GM18870 (cell line): ENCODE data around the gene TRIM65.
"Not testable (repeated sequence)": the region's sequence is repeated elsewhere in the genome, so short reads cannot be mapped to it uniquely, and the experiment has no call there.

Experiments
- ATAC-seq: cut with Tn5 transposase; IDR thresholded peaks from one replicate; pipeline ENCODE4 v1.9.1; 2021; ENCODE audit warnings: moderate library complexity; ENCODE audit not compliant: unreplicated experiment

Gene TRIM65

DNA sequence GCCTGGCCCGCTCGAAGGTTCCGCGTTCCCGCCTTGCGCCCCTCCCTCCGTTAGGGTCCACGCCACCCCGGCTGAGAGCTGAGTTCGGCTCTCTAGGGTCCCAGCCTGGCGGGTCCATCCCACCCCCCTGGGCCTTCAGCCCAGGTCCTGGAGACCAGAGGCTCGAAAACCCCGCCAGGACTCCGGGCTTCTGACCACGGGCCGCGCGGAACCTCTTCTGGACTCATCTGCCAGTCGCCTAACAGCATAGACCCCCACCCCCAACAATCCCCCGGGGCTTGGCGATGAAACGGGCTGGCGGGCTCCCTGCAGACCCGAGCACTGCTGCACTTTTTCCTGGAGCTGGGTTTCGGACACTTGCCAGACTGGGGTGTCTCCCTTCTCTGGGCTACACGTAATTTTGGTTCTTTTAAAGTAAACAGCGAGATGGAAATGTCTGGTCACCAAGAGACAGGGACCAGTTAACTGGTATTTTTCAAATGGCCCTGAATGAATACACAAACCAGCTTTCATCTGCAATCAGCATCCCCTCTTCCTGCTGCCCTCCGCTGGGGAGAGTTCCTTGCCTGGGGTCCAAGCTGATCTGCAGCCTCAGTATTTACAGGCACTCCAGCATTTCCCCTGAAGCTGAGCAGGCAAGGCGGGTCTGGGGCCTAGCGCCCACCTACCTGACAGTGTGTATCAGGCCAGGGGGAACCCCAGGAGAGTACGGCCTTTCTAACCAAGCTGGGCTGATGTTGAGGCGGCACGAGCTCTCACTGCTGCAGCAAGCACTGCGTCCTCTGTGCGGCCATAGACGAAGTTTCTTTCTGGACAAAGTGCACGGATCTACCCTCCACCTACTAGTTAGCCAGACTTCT is 639 bp upstream of the TRIM65 start:
- no peak for ATAC-seq

DNA sequence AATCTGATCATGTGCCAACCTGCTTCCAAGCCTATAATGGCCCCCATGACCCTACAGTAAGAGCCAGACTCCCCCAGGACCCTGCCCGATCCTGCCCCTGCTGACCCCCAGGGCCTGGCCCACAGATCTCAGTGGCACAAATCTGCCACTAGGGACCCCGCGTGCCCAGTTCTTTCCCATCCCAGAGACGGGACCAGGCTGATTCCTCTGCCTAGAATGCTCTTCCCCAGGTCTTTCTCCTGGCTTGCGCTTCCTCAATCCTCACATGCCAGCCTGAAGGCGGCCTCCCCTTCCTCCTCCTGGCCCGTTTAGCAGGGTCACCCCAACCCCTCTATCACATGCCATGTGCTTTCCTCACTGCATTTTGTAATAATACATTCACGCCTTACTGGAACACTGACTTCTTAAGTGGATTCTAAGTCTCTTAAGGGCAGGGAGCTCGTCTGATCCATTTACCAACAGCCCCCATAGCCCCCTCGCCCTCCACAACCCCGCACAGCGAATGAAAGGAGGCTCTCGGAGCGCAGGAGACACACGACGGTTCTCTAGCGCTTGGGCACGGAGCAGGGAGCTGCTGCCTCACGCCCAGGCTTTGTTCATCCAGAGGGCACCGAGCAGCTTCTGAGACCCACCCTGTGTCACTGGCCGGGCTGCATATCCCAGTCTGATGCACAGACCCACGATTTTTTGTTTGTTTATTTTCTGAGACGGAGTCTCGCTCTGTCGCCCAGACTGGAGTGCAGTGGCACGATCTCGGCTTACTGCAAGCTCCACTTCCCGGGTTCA is 1.2 kb downstream of the TRIM65 start:
- ATAC-seq, result no peak

DNA sequence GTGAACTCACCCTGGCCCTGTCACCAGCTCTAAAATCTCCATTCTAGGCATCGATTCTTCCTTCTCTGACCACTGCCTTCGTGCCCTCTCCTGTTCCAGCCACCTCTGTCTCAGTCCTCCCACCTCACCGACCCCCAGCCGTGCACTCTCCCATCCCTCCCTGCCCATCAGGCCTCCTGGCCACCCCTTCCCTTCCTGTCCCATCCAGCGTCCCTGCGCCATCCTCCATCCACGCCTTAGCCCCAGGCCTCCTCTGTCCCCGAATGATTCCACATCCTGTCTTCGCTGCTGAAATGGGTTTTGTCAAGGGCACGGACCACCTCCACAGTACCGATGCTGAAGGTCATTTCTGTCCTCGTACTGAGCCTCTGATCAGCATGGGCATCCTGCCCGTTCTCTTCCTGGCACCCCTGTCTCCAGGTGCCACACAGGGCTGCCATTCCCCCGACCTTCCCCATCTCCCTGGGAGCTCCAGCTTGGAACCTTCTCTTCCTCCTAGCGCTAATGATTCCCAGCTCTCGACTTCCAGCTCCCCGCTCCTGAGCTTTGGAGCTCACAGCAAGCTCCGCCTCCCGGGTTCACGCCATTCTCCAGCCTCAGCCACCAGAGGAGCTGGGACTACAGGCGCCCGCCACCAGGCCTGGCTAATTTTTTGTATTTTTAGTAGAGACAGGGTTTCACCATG is 2.6 kb downstream of the TRIM65 start:
- no peak for ATAC-seq

DNA sequence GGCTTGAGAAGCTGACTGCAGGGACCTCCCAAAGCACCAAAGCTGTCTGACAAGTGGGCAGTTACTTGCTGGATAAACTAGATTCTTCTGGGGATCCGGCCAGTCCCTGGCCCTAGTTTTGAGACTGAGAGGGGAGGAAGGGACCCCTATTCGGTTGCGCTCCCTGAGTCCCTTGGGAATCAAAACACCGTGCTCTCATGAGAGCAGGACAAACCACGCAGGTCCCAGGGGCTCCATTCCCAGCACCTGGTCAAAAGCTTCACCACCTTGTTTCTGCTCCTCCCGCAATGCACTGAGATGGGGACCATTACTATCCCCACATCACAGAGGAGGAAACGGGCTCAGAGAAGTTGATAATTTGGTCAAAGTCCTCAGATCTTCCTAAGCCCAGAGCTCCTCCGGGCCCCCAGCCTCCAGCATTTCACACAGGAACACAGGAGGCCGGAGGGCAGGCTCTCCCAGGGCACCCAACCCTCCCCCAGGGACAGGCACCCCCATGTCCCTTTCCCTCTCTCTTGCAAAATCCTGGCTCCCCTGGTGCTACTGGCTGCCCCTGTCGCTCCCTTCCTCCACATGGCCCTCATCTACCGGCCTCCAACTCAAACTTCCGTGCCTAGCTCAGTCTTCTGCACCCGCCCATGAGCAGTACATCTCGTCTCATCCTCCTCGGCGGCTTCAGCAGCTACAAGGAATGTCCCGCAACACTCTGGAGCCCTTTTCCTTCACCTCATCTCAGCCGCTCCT is 3.3 kb downstream of the TRIM65 start:
- ATAC-seq, result no peak

DNA sequence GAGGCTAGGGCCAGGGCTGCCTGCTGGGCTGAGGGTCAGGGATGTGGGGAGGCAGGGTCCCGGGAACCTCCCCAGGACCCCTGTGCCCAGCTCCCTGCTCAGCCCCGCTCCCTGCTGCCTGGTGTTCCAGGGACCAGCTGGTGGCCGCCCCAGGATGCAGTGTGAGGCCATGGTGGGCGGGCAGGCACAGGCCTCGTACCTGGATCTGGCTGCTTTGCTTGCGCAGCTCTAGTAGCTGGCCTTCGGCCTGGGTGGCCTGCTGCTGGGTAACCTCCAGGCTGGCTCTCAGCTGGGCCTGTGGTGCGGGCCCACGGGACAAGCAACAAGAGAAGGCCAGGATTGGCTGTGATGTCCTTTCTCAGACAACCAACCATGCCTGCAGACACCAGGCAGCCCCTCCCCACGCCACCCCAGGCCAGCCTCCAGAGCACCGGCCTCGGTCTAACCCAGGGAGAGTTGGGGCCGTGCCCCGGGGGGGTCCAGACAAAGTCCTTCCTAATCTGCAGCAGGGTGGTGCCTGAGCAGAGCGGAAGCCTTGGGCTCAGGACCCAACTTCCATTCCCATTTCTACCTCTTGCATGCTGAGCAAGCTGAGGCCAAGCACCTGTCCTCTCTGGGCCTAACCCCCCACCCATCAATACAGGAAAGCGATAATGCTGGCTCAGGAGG is 4.1 kb downstream of the TRIM65 start:
- no peak for ATAC-seq

DNA sequence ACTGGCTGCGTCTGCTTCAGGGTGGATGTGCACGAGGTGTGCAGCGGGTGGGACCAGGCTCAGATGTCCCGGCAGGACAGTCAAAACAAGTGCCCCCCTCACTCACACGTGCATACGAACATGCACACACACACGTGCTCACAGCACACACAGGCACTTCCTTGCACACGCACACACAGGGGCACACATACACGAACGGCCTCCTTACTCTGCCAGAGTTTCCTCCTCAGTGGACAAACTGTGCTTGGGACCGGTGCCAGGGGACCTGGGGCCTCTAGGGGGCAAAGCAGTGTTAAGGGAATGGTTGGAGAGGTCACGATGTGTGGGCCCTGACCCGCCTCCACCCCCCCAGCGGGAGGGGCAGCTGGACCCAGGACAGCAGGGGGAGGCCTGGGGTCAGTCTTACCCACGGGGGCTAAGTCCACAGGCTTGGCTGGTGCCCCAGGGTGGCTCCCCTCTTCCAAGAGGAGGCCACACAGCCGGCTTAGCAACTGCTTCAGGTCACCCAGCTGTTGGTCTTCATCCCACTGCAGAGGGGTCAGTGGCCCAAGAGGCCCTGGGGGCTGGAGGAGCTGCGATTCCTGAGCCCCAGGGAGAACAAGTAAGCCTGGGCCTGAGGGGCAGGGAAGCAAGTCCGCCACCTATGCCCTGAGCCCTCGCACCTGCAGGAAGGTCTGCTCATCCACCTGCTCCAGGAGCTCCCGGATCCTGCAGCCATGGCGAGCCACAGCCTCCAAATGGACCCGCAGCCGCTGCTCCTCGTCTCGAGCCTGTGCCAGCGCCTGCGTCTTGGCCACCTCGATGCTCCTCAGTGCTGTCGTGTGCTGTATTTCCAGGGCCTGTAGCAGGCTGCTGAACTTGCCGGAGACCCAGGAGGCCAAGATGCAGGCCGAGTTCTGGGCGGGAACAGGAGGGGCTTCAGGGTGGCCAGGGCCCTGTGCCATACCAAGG is 4.9 kb downstream of the TRIM65 start:
- no peak for ATAC-seq

DNA sequence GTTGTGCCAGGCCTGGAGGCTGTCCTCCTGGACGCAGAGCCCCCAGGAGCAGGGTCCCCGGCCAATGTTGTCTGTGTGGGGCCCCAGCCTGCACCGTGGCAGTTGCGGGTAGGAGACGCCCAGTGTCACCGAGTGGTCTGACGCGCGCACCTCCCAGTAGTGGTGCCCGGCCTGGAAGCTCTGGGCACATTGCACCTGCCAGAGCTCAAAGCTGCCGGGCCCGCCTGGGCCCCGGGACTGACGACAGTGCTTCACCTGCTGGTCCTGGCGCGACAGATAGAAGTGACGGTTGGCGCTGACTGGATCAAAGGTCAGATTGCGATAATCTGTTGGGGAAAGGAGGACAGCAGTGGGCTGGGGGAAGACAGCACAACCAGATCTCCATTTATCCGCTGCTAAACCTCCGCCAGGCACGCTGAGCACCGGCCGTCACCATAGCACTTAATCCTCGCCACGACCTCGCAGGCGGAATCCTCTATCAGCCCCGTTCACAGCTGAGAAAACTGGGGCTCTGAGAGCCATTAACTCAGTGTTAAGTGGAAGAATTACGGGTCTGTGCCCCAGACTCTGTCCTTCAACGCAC is 5.6 kb downstream of the TRIM65 start:
- no peak for ATAC-seq

DNA sequence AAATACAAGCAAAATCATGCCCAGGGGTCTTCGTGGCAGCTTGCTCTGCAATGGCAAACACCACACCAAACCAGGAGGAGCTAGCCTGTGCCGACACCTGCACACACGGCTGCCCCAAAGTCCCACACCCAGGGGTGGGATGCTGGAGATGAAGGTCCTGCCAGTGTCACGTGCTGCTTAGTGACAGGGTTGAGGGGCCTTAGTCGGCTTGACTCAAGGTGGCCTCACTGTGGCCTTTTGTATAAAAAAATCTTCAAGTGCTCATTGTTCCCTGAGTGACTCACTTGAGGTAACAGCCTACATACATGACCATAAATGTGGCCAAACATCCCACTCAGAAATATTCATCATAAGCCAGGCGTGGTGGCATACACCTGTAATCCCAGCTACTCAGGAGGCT is 7.3 kb downstream of the TRIM65 start:
- no peak for ATAC-seq

DNA sequence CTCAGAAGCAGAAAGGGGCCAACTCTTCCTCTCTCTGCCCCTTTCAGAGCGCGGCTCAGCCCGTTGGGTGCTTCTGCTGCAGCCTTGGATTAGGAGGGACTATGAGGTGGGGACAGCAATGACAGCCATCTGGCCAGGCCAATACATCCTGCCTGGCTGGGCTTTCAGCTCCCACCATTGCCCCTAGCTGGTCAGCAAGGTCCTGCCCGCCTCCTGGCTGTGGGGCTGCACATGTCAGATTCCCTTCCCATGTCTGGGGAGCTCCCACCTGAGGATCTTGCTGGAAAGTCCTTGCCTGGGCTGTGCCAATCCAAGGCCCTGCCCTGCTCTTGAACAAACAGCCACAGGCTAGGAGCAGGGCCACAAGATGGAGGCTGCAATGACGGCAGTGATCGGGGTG is 8.3 kb downstream of the TRIM65 start:
- ATAC-seq, result no peak

DNA sequence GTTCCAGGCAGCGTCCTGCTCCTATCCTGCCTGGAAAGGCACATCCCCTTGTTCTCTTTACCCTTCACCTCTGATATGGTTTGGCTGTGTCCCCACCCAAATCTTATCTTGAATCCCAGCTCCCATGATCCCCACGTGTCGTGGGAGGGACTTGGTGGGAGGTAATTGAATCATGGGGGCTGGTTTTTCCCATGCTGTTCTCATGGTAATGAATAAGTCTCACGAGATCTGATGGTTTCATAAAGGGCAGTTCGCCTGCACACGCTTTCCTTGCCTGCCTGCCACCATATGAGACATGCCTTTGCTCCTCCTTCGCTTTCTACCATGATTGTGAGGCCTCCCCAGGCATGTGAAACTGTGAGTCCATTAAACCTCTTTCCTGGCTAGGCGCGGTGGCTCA is 10.9 kb downstream of the TRIM65 start:
- not testable (repeated sequence) for ATAC-seq

DNA sequence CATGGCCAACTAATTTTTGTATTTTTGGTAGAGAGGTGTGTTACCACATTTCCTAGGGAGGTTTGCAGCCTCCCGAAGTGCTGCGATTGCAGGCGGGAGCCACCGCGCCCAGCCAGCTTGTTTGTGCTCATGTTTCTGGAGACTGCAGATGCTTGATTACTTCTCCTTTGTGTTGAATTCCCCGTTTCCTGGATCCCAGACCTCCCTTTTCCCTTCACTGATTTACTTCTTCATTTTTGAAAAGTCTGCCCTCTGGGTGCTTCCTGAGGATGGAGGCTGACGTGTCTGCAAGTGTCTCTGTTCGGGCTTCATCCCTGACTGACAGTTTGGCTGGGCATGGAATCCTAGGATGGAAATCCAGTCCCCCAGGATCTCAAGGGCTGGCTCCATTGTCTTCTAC is 11.3 kb downstream of the TRIM65 start:
- ATAC-seq, result no peak

DNA sequence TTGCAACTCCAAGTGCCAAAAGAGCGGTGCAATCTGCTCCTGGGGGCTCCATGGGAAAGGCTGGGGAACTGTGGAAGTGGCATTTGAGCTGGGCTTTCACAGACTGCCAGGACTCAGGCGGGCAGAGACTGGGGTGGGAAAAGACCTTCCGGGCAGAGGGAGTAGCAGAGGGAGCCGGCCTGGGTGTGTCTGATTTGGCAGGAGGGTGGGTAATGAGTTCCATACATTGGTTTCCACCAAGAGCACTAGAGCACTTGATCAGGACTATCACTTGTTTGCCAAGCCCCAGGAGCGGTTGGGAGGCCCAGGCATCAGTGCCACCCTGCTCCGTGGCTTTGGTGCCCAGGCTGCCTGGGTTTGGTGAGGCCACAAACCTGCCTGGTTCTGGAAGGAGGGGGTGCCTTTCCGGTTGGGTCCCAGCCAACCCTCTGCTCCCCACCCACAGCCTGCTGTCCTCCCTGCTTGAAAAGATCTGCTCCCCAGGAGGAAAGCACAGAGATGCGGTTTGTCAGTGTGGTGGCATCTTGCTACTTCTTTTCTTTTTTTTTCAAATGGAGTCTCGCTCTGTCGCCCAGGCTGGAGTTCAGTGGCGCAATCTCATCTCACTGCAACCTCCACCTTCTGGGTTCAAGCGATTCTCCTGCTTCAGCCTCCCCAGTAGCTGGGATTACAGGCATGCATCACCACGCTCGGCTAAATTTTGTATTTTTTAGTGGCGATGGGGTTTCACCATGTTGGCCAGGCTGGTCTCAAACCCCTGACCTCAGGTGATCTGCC is 14.9 kb downstream of the TRIM65 start:
- no peak for ATAC-seq

DNA sequence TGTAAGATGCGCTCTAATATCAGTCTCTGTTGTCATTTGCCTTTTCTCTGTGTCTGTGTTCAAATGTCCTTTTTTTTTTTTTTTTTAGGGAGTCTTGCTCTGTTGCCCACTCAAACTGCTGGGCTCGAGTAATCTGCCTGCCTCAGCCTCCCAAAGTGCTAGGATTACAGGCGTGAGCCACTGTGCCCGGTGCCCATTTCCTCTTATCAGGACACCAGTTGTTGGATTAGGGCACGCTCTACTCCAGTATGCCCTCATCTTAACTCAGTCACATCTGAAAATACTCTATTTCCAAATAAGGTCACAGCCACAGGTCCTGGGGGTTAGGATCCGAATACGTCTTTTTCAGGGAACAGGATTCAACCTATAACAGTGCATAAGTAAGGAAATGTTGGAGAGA is 16.5 kb downstream of the TRIM65 start:
- no peak for ATAC-seq

DNA sequence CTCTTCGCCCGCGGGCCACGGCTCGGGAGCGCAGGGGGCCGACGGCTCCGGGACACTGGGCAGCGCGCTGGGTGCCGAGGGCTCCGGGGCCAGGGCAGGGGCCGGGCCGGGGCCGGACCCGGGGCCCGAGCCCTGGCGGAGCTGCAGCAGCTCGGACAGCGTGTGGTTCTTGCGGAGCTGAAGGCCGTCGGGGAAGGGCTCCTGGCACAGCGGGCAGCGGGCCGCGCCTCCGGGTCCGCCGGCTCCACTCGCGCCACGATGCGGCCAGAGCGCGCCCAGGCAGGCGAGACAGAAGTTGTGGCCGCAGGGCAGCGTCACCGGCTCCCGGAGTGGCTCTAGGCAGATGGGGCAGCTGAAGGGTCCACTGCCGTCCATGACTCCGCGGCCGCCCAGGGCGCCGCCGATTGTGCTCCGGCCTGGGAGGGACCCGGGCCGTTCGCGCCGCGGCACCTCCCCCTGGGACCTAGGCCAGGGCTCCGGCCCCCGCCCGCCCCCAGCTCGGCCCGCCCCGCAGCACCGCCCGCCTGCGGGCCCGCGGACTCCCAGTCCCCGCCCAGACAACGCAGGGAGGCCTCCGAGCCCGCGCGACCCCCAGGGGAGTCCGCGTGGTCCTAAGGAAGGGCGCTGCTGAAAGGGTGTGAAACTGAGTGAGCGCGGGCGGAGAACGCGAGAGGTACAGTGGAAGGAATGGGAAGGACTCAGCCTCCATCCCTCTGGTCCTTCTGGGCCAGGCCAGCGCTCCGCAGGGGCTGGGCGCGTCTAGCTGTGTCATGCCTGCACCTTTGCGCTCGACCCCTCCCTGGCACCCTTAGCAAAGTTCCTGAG is 18.4 kb downstream of the TRIM65 start, which contains the start of gene TRIM47:
Gene TRIM47 (minus strand): TSS at position 408 of the 825 bp plus-strand sequence. CDS start 33 bp downstream, at position 375.
- no peak for ATAC-seq

DNA sequence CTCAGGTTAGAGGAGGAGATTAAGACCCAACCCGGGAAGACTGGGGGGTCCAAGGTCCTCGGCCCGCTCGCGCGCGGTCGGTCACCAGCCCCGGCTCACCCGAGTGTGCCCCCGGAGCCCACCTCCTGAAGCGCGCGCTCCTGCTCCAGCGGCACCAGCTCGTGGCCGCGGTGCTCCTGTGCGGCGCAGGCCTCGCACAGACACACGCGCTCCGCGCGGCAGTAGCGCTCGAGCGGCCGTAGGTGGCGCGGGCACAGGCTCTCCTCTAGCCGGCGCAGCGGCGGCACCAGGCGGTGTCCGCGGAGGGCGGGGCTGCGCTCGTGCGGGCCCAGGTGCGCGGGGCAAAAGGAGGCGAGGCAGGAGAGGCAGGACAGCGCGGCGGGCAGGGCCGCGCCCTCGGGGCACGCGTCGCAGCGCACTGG is 19.0 kb downstream of the TRIM65 start:
- ATAC-seq, result no peak

DNA sequence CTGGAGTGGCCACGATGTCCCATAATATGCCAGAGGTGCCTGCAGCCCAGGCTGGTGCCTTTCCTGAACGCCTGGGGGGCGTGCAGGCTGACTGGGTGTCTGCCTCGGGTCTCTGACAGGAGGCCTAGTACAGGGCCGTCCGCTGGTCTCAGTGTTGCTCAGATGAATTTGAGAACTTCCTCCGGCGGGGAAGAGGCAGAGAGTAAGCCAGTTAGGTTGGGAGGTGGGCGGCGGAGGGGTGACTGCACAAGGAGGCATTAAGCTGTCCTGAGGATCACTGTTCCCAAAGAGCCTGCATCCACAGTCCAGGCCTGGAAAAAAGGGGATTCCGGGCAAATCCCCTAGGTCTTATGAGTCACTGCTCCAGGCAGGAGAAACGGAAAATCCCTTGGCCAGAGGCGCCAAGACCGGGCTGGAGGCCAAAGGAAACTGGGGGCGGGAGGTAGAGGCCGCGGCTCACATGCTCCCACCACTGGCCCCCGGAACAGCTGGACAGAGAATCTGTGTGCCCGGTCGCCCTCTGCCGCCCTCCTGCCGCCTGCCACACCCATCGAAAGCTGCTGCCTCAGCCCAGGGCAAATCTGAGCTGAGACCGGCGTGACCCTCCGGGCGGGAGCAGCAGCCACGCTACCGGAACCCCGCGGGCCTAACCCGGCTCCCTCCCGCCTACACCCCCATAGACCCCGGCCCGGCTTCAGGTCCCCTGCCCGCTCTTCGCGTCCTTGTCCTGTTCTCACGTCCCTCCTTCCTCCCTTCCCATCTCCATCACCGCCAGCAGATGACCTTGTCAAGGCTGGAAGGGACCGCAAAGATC is 19.6 kb downstream of the TRIM65 start:
- no peak for ATAC-seq
